ENCODE results near the gene JUN. TPM values are rescaled to one million over a fixed set of nuclear protein-coding genes. Genes with fewer than 3 reads are reported as not detected.

JUN gene
- total and polyA plus RNA-seq, 2 experiments from 2014 or later, result 29.3 to 126 TPM

- Histone ChIP-seq H3K4me1 (ENCODE audit: low read depth) (no peaks in the 10 kb centered on the region), H3K36me3 (no peaks in the 10 kb centered on the region), H3K27me3 (no peaks in the 10 kb centered on the region), H3K27ac (no peak overlapping the region), H3K9me3 (ENCODE audit: low read depth) (no peaks in the 10 kb centered on the region), H3K4me3 (no peak overlapping the region)
- no peak for TF ChIP-seq CTCF (IDR thresholded peaks at IDR 0.05; ENCODE audit: low read depth, low read length)
- DNase-seq (ENCODE audit: low read depth in 1 of 2, low spot score in 1 of 2), result peak in 1 of 2 donors; percentile 85
Observed at GRCh38 chr1:58809325-58810010, 25.6 kb upstream of the JUN start.

GRCh38 chr1:58808077-58808476, 24.2 kb upstream of the JUN start:
- Histone ChIP-seq H3K9me3 (ENCODE audit: low read depth) (no peaks in the 10 kb centered on the region), H3K27ac (no peak overlapping the region), H3K27me3 (no peaks in the 10 kb centered on the region), H3K4me3 (no peak overlapping the region), H3K36me3 (no peaks in the 10 kb centered on the region), H3K4me1 (ENCODE audit: low read depth) (no peaks in the 10 kb centered on the region)
- no peak for DNase-seq (ENCODE audit: low read depth in 1 of 2, low spot score in 1 of 2)
- no peak for TF ChIP-seq CTCF (IDR thresholded peaks at IDR 0.05; ENCODE audit: low read depth, low read length)

- TF ChIP-seq CTCF (IDR thresholded peaks at IDR 0.05; ENCODE audit: low read depth, low read length), result no peak
- Histone ChIP-seq H3K27ac (no peak overlapping the region), H3K36me3 (no peaks in the 10 kb centered on the region), H3K4me1 (ENCODE audit: low read depth) (no peaks in the 10 kb centered on the region), H3K27me3 (no peaks in the 10 kb centered on the region), H3K9me3 (ENCODE audit: low read depth) (no peaks in the 10 kb centered on the region), H3K4me3 (no peak overlapping the region)
- DNase-seq (ENCODE audit: low read depth in 1 of 2, low spot score in 1 of 2), result no peak
Observed at GRCh38 chr1:58805716-58806571, 22.1 kb upstream of the JUN start.

- no peak for DNase-seq (ENCODE audit: low read depth in 1 of 2, low spot score in 1 of 2)
- no peaks in the 10 kb centered on the region for H3K36me3 ChIP-seq
- no peaks in the 10 kb centered on the region for H3K27me3 ChIP-seq
- H3K4me1 ChIP-seq (ENCODE audit: low read depth), result no peaks in the 10 kb centered on the region
- no peak for TF ChIP-seq CTCF (IDR thresholded peaks at IDR 0.05; ENCODE audit: low read depth, low read length)
- H3K4me3 ChIP-seq, result no peak overlapping the region
- no peaks in the 10 kb centered on the region for H3K9me3 ChIP-seq (ENCODE audit: low read depth)
- H3K27ac ChIP-seq, result no peak overlapping the region
Observed at GRCh38 chr1:58804853-58805565, 21.2 kb upstream of the JUN start.

- H3K4me1 ChIP-seq (ENCODE audit: low read depth), result no peaks in the 10 kb centered on the region
- no peaks in the 10 kb centered on the region for H3K9me3 ChIP-seq (ENCODE audit: low read depth)
- no peak overlapping the region for H3K4me3 ChIP-seq
- H3K27ac ChIP-seq, result no peak overlapping the region
- no peaks in the 10 kb centered on the region for H3K36me3 ChIP-seq
- TF ChIP-seq CTCF (IDR thresholded peaks at IDR 0.05; ENCODE audit: low read depth, low read length), result no peak
- no peaks in the 10 kb centered on the region for H3K27me3 ChIP-seq
- DNase-seq (ENCODE audit: low read depth in 1 of 2, low spot score in 1 of 2), result no peak
Observed at GRCh38 chr1:58803858-58804257, 20.0 kb upstream of the JUN start.
